Neuronal stem cell (in vitro differentiated cells): ENCODE measurements around the gene IQCM.

Experiments
- DNase-seq: peaks from one replicate; pipeline ENCODE4 v3.0.0-alpha.2; 2013; ENCODE audit warnings: low spot score
- H2AFZ ChIP-seq: one replicate; pipeline ENCODE4 v1.6.1; 2013; ENCODE audit warnings: mild to moderate bottlenecking, low read length, inconsistent platforms
- H2AK5ac ChIP-seq: 2 replicates; pipeline ENCODE4 v1.6.1; 2013; ENCODE audit warnings: low read depth, mild to moderate bottlenecking, inconsistent platforms, low read length, moderate library complexity, mixed read lengths
- H2BK120ac ChIP-seq: 2 replicates; pipeline ENCODE4 v1.6.1; 2013; ENCODE audit warnings: low read depth, mild to moderate bottlenecking, inconsistent platforms, low read length, moderate library complexity, mixed read lengths
- H2BK12ac ChIP-seq: one replicate; pipeline ENCODE4 v1.6.1; 2013; ENCODE audit warnings: low read length, inconsistent platforms
- H2BK15ac ChIP-seq: 2 replicates; pipeline ENCODE4 v1.6.1; 2013; ENCODE audit warnings: mild to moderate bottlenecking, low read length, inconsistent platforms, mixed read lengths
- H2BK5ac ChIP-seq: one replicate; pipeline ENCODE4 v1.6.1; 2013; ENCODE audit warnings: inconsistent platforms, mild to moderate bottlenecking, low read length, moderate library complexity
- H3K14ac ChIP-seq: one replicate; pipeline ENCODE4 v1.6.1; 2013; ENCODE audit warnings: low read length, inconsistent platforms
- H3K18ac ChIP-seq: 2 replicates; pipeline ENCODE4 v1.6.1; 2013; ENCODE audit warnings: low read length, inconsistent platforms
- H3K23ac ChIP-seq: 2 replicates; pipeline ENCODE4 v1.6.1; 2013; ENCODE audit warnings: low read depth, mild to moderate bottlenecking, mixed read lengths, low read length, inconsistent platforms; ENCODE audit not compliant: poor library complexity
- H3K27ac ChIP-seq: replicated peaks from 3 replicates; pipeline ENCODE4 v1.5.1; 2013; ENCODE audit warnings: low read length, inconsistent platforms
- H3K27me3 ChIP-seq, 3 experiments: 2 replicates each; pipeline ENCODE4 v1.6.1; 2013; ENCODE audit warnings: low read length in 3 of 3, mild to moderate bottlenecking in 2 of 3, inconsistent platforms in 1 of 3, low read depth in 1 of 3, mixed read lengths in 1 of 3, moderate library complexity in 1 of 3; ENCODE audit not compliant: control insufficient read depth in 3 of 3, insufficient read depth in 3 of 3
- H3K36me3 ChIP-seq, 2 donors: replicated peaks in 1 of 2; 2 replicates each; pipeline ENCODE4 v1.6.1; 2013; ENCODE audit warnings: low read length in 2 of 2; ENCODE audit not compliant: control insufficient read depth in 2 of 2, insufficient read depth in 2 of 2
- H3K4ac ChIP-seq: 2 replicates; pipeline ENCODE4 v1.6.1; 2013; ENCODE audit warnings: inconsistent platforms, mild to moderate bottlenecking, low read length, moderate library complexity
- H3K4me1 ChIP-seq, 2 donors: 1 replicate in 1 of 2; 2 replicates in 1 of 2; pipeline ENCODE4 v1.6.1; 2013; ENCODE audit warnings: low read length in 2 of 2, low read depth in 1 of 2; ENCODE audit not compliant: control insufficient read depth in 2 of 2, insufficient read depth in 1 of 2
- H3K4me2 ChIP-seq: one replicate; pipeline ENCODE4 v1.6.1; 2013; ENCODE audit warnings: mild to moderate bottlenecking, low read length, inconsistent platforms; ENCODE audit not compliant: insufficient read depth, poor library complexity, severe bottlenecking
- H3K4me3 ChIP-seq, 2 donors: 2 replicates each; pipeline ENCODE4 v1.5.1; 2013; ENCODE audit warnings: low read length in 2 of 2, mild to moderate bottlenecking in 2 of 2, inconsistent platforms in 1 of 2, moderate library complexity in 1 of 2
- H3K79me1 ChIP-seq: one replicate; pipeline ENCODE4 v1.6.1; 2013; ENCODE audit warnings: low read depth, mild to moderate bottlenecking, inconsistent platforms, low read length, moderate library complexity
- H3K9ac ChIP-seq: one replicate; pipeline ENCODE4 v1.6.1; 2013; ENCODE audit warnings: mild to moderate bottlenecking, low read depth, low read length, inconsistent platforms; ENCODE audit not compliant: poor library complexity
- H3K9me3 ChIP-seq, 2 donors: replicated peaks in 1 of 2; 2 replicates each; pipeline versions ENCODE3 to v1.6.1; 2013; ENCODE audit warnings: low read length in 2 of 2, mild to moderate bottlenecking in 2 of 2, inconsistent platforms in 1 of 2, low read depth in 1 of 2, mixed read lengths in 1 of 2, moderate library complexity in 1 of 2; ENCODE audit not compliant: control insufficient read depth in 2 of 2, insufficient read depth in 1 of 2
- H4K8ac ChIP-seq: one replicate; pipeline ENCODE4 v1.6.1; 2013; ENCODE audit warnings: low read depth, mild to moderate bottlenecking, inconsistent platforms, low read length, moderate library complexity
- H4K91ac ChIP-seq: one replicate; pipeline ENCODE4 v1.6.1; 2013; ENCODE audit warnings: low read length, low read depth, mild to moderate bottlenecking, inconsistent platforms; ENCODE audit not compliant: poor library complexity
- WGBS, 2 donors: extraction: QIAGEN DNeasy Blood & Tissue Kit; methylation state at CpG; one replicate each; pipeline ENCODE4 v1.1.7; 2013; ENCODE audit warnings: missing lambda C conversion rate in 2 of 2, mixed read lengths in 1 of 2; ENCODE audit not compliant: insufficient read length in 2 of 2, insufficient replicate concordance in 1 of 2; ENCODE audit errors: extremely low coverage in 2 of 2; 5-methylcytosine and 5-hydroxymethylcytosine counted together

Gene IQCM

DNA sequence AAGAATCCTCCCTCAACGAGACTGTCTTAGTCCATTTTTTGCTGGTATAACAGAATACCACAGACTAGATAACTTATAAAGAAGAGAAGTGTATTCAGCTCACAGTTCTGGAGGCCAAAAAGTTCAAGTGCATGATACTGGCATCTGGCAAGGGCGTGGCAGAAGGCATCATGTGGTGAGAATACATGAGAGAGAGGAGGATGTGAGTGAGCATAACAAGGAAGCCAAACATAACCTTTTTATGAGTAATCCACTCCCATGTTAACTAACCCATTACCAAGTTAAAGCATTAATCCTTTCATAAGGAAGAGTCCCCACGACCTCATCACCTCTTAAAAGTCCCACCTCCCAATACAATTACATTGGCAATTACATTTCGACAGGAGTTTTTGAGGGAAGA lies 504.6 kb downstream of the IQCM start:
- H2BK5ac ChIP-seq = no peak overlapping the region
- no peak overlapping the region for H3K23ac ChIP-seq
- H3K27ac ChIP-seq = no peak overlapping the region
- H3K4me2 ChIP-seq = no peak overlapping the region
- no peak overlapping the region for H3K4me3 ChIP-seq
- no peaks in the 10 kb centered on the region for H3K9me3 ChIP-seq
- H3K4me1 ChIP-seq = no peaks in the 10 kb centered on the region
- H3K27me3 ChIP-seq = no peaks in the 10 kb centered on the region
- H3K18ac ChIP-seq = no peak overlapping the region
- H3K14ac ChIP-seq = no peak overlapping the region
- no peak overlapping the region for H4K91ac ChIP-seq
- no peak for DNase-seq
- no CpG with 5 or more reads among the region's 4 CpGs for WGBS, 2 donors
- H2BK120ac ChIP-seq = no peak overlapping the region
- no peak overlapping the region for H2BK15ac ChIP-seq
- H2AFZ ChIP-seq = no peak overlapping the region
- H2AK5ac ChIP-seq = no peak overlapping the region
- H4K8ac ChIP-seq = no peak overlapping the region
- H3K79me1 ChIP-seq = no peaks in the 10 kb centered on the region
- no peaks in the 10 kb centered on the region for H3K36me3 ChIP-seq
- no peak overlapping the region for H2BK12ac ChIP-seq
- no peak overlapping the region for H3K4ac ChIP-seq
- no peak overlapping the region for H3K9ac ChIP-seq

DNA sequence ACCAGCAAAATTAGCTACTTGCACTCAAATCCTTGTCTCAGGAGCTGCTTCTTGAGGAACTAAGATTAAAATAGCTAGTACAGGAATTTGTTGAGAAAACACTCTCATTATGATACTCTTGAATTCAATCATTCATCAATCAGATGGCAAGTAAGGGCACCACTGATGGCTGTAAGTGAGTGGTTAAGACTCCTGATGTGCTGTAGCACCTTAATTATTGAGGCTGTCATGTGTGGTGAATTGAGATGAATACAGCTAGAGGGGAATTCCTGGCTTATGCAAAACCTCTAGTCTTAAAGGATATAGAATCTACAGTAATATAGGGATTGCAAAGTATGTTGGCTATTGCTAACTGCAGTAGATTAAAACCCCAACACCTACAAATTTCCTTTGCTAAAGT lies 509.1 kb downstream of the IQCM start:
- Histone ChIP-seq H4K8ac (no peak overlapping the region), H2BK120ac (no peak overlapping the region), H3K4ac (no peak overlapping the region), H2BK5ac (no peak overlapping the region), H3K27ac (no peak overlapping the region), H2BK12ac (no peak overlapping the region), H2BK15ac (no peak overlapping the region), H3K27me3 (no peaks in the 10 kb centered on the region), H3K4me1 (no peaks in the 10 kb centered on the region), H3K79me1 (no peaks in the 10 kb centered on the region), H3K4me3 (no peak overlapping the region), H3K9ac (no peak overlapping the region), H3K23ac (no peak overlapping the region), H3K4me2 (no peak overlapping the region), H3K18ac (no peak overlapping the region), H3K14ac (no peak overlapping the region), H2AFZ (no peak overlapping the region), H3K36me3 (no peaks in the 10 kb centered on the region), H4K91ac (no peak overlapping the region), H3K9me3 (no peaks in the 10 kb centered on the region), H2AK5ac (no peak overlapping the region)
- DNase-seq = no peak
